Keratinocyte (primary cell): ENCODE measurements around the gene SHROOM3. TPM values are rescaled to one million over a fixed set of nuclear protein-coding genes. Genes with fewer than 3 reads are reported as not detected.

Experiments used
- DNase-seq: peaks from one replicate; pipeline ENCODE4 v3.0.0-alpha.2; 2011; ENCODE audit warnings: low read depth, missing footprints, low spot score
- FAIRE-seq: peaks from 2 replicates; lab custom pipeline; 2011; peaks lifted over from hg19 to GRCh38; lab: Jason Lieb, UNC
- H2AFZ ChIP-seq: 2 replicates; pipeline ENCODE4 v1.6.0; 2012; ENCODE audit warnings: low read length, control low read depth, inconsistent platforms; ENCODE audit not compliant: control insufficient read depth
- H3K27ac ChIP-seq: 2 replicates; pipeline ENCODE4 v1.5.1; 2011; ENCODE audit warnings: low read length; ENCODE audit not compliant: control insufficient read depth, insufficient read depth
- H3K27me3 ChIP-seq: 3 replicates; pipeline ENCODE4 v1.6.0; 2011; ENCODE audit warnings: low read length; ENCODE audit not compliant: control insufficient read depth, insufficient read depth; ENCODE audit errors: extremely low read depth
- H3K36me3 ChIP-seq, 2 experiments: 2 replicates in 1 of 2; 3 replicates in 1 of 2; pipeline ENCODE4 v1.5.1; 2011; ENCODE audit warnings: low read length in 2 of 2, mild to moderate bottlenecking in 1 of 2; ENCODE audit not compliant: control insufficient read depth in 2 of 2, insufficient read depth in 2 of 2; ENCODE audit errors: extremely low read depth in 1 of 2
- H3K4me1 ChIP-seq: 3 replicates; pipeline ENCODE4 v1.5.1; 2011; ENCODE audit warnings: low read length; ENCODE audit not compliant: control insufficient read depth, insufficient read depth; ENCODE audit errors: extremely low read depth
- H3K4me2 ChIP-seq: 3 replicates; pipeline ENCODE4 v1.6.0; 2011; ENCODE audit warnings: low read depth, low read length; ENCODE audit not compliant: control insufficient read depth, insufficient read depth; ENCODE audit errors: extremely low read depth
- H3K4me3 ChIP-seq, 3 experiments: fragments of 200-600 bp in 1 of 3; sonication (generic) in 1 of 3; 2 replicates in 2 of 3; 3 replicates in 1 of 3; pipeline ENCODE4 v1.5.1; 2011 to 2016; ENCODE audit warnings: low read length in 3 of 3, mild to moderate bottlenecking in 3 of 3, control low read depth in 2 of 3, inconsistent platforms in 1 of 3, low read depth in 1 of 3, mixed read lengths in 1 of 3, mixed run types in 1 of 3, moderate library complexity in 1 of 3; ENCODE audit not compliant: control insufficient read depth in 2 of 3, insufficient read depth in 2 of 3; ENCODE audit errors: extremely low read depth in 1 of 3
- H3K79me2 ChIP-seq: 2 replicates; pipeline ENCODE4 v1.6.0; 2012; ENCODE audit warnings: low read length; ENCODE audit not compliant: control insufficient read depth, insufficient read depth
- H3K9ac ChIP-seq: 3 replicates; pipeline ENCODE4 v1.6.0; 2011; ENCODE audit warnings: low read length; ENCODE audit not compliant: control insufficient read depth, insufficient read depth; ENCODE audit errors: extremely low read depth
- H3K9me1 ChIP-seq: 3 replicates; pipeline ENCODE4 v1.6.0; 2011; ENCODE audit warnings: low read length; ENCODE audit not compliant: control insufficient read depth, insufficient read depth; ENCODE audit errors: extremely low read depth
- H3K9me3 ChIP-seq: 2 replicates; pipeline ENCODE4 v1.5.1; 2012; ENCODE audit warnings: low read depth, low read length; ENCODE audit not compliant: control insufficient read depth
- H4K20me1 ChIP-seq: 3 replicates; pipeline ENCODE4 v1.6.0; 2011; ENCODE audit warnings: low read length; ENCODE audit not compliant: control insufficient read depth, insufficient read depth; ENCODE audit errors: extremely low read depth
- CTCF ChIP-seq, 3 experiments: IDR thresholded peaks in 1 of 3; conservative IDR thresholded peaks in 1 of 3; optimal IDR thresholded peaks in 1 of 3; 2 replicates in 2 of 3; 3 replicates in 1 of 3; pipeline versions ENCODE3 to v1.5.1; 2011; ENCODE audit warnings: low read length in 3 of 3, mild to moderate bottlenecking in 3 of 3, moderate library complexity in 2 of 3, control low read depth in 1 of 3, inconsistent platforms in 1 of 3; ENCODE audit not compliant: insufficient read depth in 2 of 3; ENCODE audit errors: extremely low read depth in 1 of 3
- EZH2 ChIP-seq: IDR thresholded peaks from one replicate; pipeline ENCODE4 v1.6.1; 2012; ENCODE audit warnings: inconsistent platforms, mild to moderate bottlenecking, low read length, moderate library complexity
- dilution Hi-C: fragments of 300-500 bp; cut with MboI; formaldehyde crosslinking; loops from one replicate; pipeline ENCODE4 v1.7.0; 2020; ENCODE audit warnings: low sequenced_read_pairs; ENCODE audit not compliant: extremely low pct_ligation_motif_present
- polyA plus RNA-seq, 5 experiments: library from polyadenylated mRNA; depleted of rRNA in 3 of 5; stranded (reverse) in 3 of 5; stranded (forward) in 1 of 5; unstranded in 1 of 5; fragments of >200 nt; gene quantifications; 1 replicate in 1 of 5; 2 replicates in 3 of 5; 3 replicates in 1 of 5; pipeline versions ENCODE4 v1.2.1 to v1.2.3, GENCODE V29; 2011 to 2012; ENCODE audit warnings: missing spikeins in 2 of 5, low read depth in 1 of 5, low replicate concordance in 1 of 5

Gene SHROOM3
- polyA plus RNA-seq, 1 donor (not counting 4 experiments of a cell fraction or from before 2014, with no cell fraction given), result 4.9 TPM

DNA sequence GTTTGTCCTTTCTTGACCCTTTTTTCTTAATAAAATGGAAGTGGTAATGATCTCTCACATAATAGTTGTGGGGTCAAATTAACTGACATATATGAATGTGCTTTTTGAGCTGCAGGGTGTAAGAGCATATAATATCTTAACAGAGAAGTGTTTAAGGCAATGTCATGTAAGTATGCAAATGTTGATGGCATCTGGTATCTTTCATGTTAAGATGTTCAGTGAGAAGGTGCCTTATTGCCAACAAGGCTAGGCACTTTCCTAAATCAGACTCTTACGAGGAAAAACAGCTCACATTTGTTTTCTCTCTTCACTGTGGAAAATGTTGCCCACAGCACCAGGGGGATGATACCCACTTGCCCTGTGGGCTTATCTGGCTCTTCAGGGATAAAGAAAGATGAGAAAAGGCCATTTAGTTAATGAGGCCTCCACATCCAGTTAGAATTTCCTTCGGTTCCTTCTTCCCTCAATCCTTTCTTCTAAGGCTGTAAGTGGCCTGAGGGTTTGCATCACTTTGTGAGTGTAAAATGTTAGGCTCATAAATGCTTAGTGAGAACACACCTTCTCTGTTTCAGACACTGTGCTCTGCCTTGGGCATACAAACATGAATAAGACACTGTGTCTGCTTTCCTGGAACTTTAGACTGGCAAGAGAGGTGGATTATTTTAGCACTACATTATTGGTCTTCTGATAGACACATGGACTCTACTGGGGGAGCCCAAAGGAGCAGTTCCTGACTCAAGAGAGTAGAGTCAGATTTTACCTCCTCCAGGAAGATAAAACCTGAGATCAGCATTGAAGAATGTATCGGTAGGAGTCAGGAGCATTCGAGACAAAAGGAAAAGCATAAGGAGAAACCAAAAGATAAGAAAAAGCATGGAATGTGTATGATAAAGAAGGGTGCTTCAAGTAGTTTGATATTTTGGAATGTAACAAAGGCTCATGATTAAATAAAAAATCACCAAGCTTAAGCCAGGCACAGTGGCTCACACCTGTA lies 327.4 kb downstream of the SHROOM3 start:
- H3K79me2 ChIP-seq, result no peaks in the 10 kb centered on the region
- H3K4me3 ChIP-seq, result no peak overlapping the region
- peaks cover 5 to 12% of the 10 kb centered on the region in 2 experiments for H3K36me3 ChIP-seq
- H3K9me1 ChIP-seq, result no peaks in the 10 kb centered on the region
- no peak overlapping the region for H3K4me2 ChIP-seq
- TF ChIP-seq EZH2 (no peak), CTCF (optimal IDR thresholded peaks at IDR 0.05 in 1 of 3, IDR thresholded peaks at IDR 0.05 in 1 of 3, conservative IDR thresholded peaks at IDR 0.05 in 1 of 3; ENCODE audit: extremely low read depth in 1 of 3, insufficient read depth in 2 of 3, low read length in 3 of 3) (no peak)
- no peak overlapping the region for H3K27ac ChIP-seq
- no peak overlapping the region for H2AFZ ChIP-seq
- no peaks in the 10 kb centered on the region for H4K20me1 ChIP-seq
- H3K9me3 ChIP-seq, result no peaks in the 10 kb centered on the region
- DNase-seq, result no peak
- no peak overlapping the region for H3K9ac ChIP-seq
- FAIRE-seq, result no peak
- dilution Hi-C loops, result no loop called here
- no peaks in the 10 kb centered on the region for H3K27me3 ChIP-seq
- no peaks in the 10 kb centered on the region for H3K4me1 ChIP-seq

DNA sequence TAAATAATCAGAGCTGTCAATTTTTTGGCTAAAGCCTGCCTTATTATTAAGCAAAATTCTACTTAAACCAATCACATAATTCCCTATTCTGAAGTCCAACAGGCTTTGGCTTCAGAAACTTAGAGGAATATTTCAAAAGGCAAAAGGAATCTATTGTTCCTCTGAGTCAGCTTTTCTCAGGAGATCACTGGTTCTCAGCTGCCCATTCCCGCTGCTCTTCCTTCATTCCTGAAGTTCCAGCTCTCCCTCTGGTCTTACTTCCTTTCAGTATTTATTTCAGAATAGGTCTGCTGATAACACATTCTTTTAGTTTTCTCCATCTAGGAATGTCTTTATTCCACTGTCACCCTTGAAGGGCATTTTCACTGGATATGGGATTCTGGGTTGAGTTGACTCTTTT lies 329.2 kb downstream of the SHROOM3 start:
- DNase-seq, result no peak

More for the DNA sequence above, 329.2 kb downstream of the SHROOM3 start:
- Histone ChIP-seq H3K27me3 (no peaks in the 10 kb centered on the region), H3K9ac (no peak overlapping the region), H3K4me2 (no peak overlapping the region), H3K4me1 (no peaks in the 10 kb centered on the region), H3K4me3 (no peak overlapping the region), H2AFZ (no peak overlapping the region), H3K9me1 (no peaks in the 10 kb centered on the region), H3K36me3 (peaks cover 5 to 12% of the 10 kb centered on the region in 2 experiments), H3K79me2 (no peaks in the 10 kb centered on the region), H4K20me1 (no peaks in the 10 kb centered on the region), H3K27ac (no peak overlapping the region), H3K9me3 (no peaks in the 10 kb centered on the region)
- dilution Hi-C loops, result no loop called here
- FAIRE-seq, result no peak
- TF ChIP-seq CTCF (optimal IDR thresholded peaks at IDR 0.05 in 1 of 3, IDR thresholded peaks at IDR 0.05 in 1 of 3, conservative IDR thresholded peaks at IDR 0.05 in 1 of 3; ENCODE audit: extremely low read depth in 1 of 3, insufficient read depth in 2 of 3, low read length in 3 of 3) (no peak), EZH2 (no peak)
